Gastroesophageal sphincter (tissue), 3 donors: ENCODE results near the gene TFDP3.

Source experiments
- EP300 ChIP-seq: sonication (generic); formaldehyde crosslinking; IDR thresholded peaks from one replicate; pipeline ENCODE4 v1.6.1; 2017; ENCODE audit warnings: antibody characterized with exemption, mild to moderate bottlenecking
- POLR2A ChIP-seq, 2 donors: fragments of 450-650 bp; IDR thresholded peaks; one replicate each; pipeline ENCODE4 v1.6.1; 2017; ENCODE audit warnings: antibody characterized with exemption in 2 of 2, mild to moderate bottlenecking in 2 of 2, moderate library complexity in 1 of 2
- POLR2AphosphoS5 ChIP-seq: sonication (generic); formaldehyde crosslinking; IDR thresholded peaks from one replicate; pipeline ENCODE4 v1.6.1; 2017; ENCODE audit warnings: antibody characterized with exemption
- TF ChIP-seq, protein P1 (sequence below), 4 experiments: fragments of 200-600 bp in 2 of 4; fragments of 450-650 bp in 2 of 4; sonication (generic) in 1 of 4; IDR thresholded peaks; one replicate each; pipeline ENCODE4 v1.5.1; 2017 to 2019; ENCODE audit warnings: antibody characterized with exemption in 4 of 4, mild to moderate bottlenecking in 2 of 4, moderate library complexity in 2 of 4

DNA sequence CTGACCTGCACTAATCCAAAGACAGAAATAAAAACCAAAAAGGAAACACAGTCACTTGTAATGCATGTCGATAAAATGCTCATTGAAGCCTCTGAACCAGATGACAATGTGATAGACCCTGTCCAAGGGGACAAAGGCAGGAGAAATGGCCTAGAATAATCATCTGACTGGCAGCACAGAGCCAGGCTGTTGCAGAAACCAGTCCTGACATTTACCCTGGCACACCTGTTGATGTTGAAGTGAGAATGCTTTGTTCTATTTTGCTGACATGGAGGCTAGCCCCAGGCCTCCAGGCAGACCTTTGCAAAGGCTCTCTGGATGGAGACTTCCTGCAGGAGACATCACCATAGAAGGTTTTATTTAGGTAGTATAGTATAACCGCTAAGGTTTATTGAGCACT is 41.0 kb downstream of the TFDP3 start:
- TF ChIP-seq, protein P1, sequence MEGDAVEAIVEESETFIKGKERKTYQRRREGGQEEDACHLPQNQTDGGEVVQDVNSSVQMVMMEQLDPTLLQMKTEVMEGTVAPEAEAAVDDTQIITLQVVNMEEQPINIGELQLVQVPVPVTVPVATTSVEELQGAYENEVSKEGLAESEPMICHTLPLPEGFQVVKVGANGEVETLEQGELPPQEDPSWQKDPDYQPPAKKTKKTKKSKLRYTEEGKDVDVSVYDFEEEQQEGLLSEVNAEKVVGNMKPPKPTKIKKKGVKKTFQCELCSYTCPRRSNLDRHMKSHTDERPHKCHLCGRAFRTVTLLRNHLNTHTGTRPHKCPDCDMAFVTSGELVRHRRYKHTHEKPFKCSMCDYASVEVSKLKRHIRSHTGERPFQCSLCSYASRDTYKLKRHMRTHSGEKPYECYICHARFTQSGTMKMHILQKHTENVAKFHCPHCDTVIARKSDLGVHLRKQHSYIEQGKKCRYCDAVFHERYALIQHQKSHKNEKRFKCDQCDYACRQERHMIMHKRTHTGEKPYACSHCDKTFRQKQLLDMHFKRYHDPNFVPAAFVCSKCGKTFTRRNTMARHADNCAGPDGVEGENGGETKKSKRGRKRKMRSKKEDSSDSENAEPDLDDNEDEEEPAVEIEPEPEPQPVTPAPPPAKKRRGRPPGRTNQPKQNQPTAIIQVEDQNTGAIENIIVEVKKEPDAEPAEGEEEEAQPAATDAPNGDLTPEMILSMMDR (IDR thresholded peaks at IDR 0.05) = no peak
- TF ChIP-seq EP300 = no peak
- TF ChIP-seq POLR2A (IDR thresholded peaks at IDR 0.05) = no peak
- TF ChIP-seq POLR2AphosphoS5 = no peak
